ENCODE data around the gene GLB1L3. TPM values are rescaled to one million over a fixed set of nuclear protein-coding genes. Genes with fewer than 3 reads are reported as not detected.

GLB1L3 gene
- total RNA-seq, 1 donor from 2014 or later: not detected

GRCh38 chr11:134288486-134288885, 12.3 kb downstream of the GLB1L3 start:
- H3K36me3 Mint-ChIP-seq: no peaks in the 10 kb centered on the region
- TF ChIP-seq CTCF (conservative IDR thresholded peaks at IDR 0.05): no peak
- no peak overlapping the region for H3K27ac Mint-ChIP-seq
- H3K9me3 Mint-ChIP-seq: no peaks in the 10 kb centered on the region
- H3K4me3 Mint-ChIP-seq: no peak overlapping the region
- H3K4me1 Mint-ChIP-seq (ENCODE audit: unreplicated experiment): peaks cover 15% of the 10 kb centered on the region
- H3K27me3 Mint-ChIP-seq: peaks cover 18% of the 10 kb centered on the region
- DNase-seq (ENCODE audit: extremely low spot score, unreplicated experiment): no peak

GRCh38 chr11:134289167-134289566, 13.0 kb downstream of the GLB1L3 start:
- Mint-ChIP-seq H3K36me3 (no peaks in the 10 kb centered on the region), H3K4me1 (ENCODE audit: unreplicated experiment) (peaks cover 15% of the 10 kb centered on the region), H3K27me3 (peaks cover 12% of the 10 kb centered on the region), H3K4me3 (no peak overlapping the region), H3K9me3 (no peaks in the 10 kb centered on the region), H3K27ac (no peak overlapping the region)
- no peak for TF ChIP-seq CTCF (conservative IDR thresholded peaks at IDR 0.05)
- no peak for DNase-seq (ENCODE audit: extremely low spot score, unreplicated experiment)

DNA sequence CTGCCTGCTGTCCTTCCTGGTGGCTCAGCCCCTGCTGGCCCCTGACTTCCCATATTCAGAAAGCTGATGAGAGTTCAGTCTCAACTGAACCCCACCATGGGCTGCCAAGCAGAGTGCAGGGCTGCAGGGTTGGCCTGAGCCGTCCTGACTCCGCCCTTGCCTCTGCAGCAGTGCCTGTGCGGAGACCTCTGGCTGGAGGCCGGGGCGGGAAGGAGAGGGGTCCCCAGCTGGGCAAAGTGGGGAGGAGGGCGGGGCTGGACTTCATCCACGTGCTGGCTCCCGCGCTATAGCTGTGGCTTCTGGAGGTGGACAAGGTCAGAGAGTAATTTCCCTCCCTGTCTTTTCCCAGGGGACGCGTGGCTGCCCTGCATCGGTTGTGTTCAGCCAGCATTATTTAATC, 13.6 kb downstream of the GLB1L3 start:
- Mint-ChIP-seq H3K36me3 (no peaks in the 10 kb centered on the region), H3K27me3 (peaks cover 12% of the 10 kb centered on the region), H3K27ac (no peak overlapping the region), H3K4me3 (no peak overlapping the region), H3K9me3 (no peaks in the 10 kb centered on the region), H3K4me1 (ENCODE audit: unreplicated experiment) (peaks cover 15% of the 10 kb centered on the region)
- DNase-seq (ENCODE audit: extremely low spot score, unreplicated experiment): no peak
- no peak for TF ChIP-seq CTCF (conservative IDR thresholded peaks at IDR 0.05)

DNA sequence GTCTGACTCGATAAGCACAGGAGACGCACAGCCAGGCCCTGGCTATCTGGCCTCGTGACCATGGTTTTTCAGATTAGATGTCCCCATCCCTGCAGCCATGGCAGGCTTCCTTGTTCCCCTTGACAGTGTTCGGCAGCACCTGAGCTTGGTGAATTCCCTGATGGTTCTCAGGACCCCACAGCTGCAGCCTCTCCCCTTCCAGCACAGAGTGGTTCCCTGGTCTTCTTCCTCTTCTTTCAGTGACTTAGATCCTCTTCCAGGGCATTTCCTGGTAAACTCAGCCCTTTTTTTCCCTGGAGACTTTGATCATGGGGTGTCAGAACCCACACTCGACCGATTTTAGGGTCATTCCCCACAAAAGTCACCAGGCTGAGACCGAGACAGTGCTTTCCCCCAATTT, 14.5 kb downstream of the GLB1L3 start:
- H3K9me3 Mint-ChIP-seq: no peaks in the 10 kb centered on the region
- H3K4me1 Mint-ChIP-seq (ENCODE audit: unreplicated experiment): peaks cover 15% of the 10 kb centered on the region
- H3K27me3 Mint-ChIP-seq: peaks cover 12% of the 10 kb centered on the region
- DNase-seq (ENCODE audit: extremely low spot score, unreplicated experiment): no peak
- no peak overlapping the region for H3K4me3 Mint-ChIP-seq
- no peak overlapping the region for H3K27ac Mint-ChIP-seq
- no peaks in the 10 kb centered on the region for H3K36me3 Mint-ChIP-seq
- TF ChIP-seq CTCF (conservative IDR thresholded peaks at IDR 0.05): no peak

DNA sequence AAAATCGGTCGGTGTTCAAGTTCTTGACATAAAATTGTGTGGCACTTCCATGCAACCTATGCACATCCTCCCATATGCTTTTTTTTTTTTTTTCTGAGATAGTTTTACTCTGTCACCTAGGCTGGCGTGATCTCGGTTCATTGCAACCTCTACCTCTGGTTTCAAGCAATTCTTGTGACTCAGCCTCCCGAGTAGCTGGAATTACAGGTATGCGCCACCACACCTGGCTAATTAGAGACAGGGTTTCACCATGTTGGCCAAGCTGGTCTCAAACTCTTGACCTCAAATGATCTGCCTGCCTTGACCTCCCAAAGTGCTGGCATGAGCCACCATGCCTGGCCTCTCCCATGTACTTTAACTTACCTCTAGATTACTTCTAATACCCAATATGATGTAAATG, 15.0 kb downstream of the GLB1L3 start:
- no peak for TF ChIP-seq CTCF (conservative IDR thresholded peaks at IDR 0.05)
- Mint-ChIP-seq H3K4me3 (no peak overlapping the region), H3K27me3 (peaks cover 12% of the 10 kb centered on the region), H3K4me1 (ENCODE audit: unreplicated experiment) (peaks cover 15% of the 10 kb centered on the region), H3K27ac (no peak overlapping the region), H3K36me3 (no peaks in the 10 kb centered on the region), H3K9me3 (no peaks in the 10 kb centered on the region)
- DNase-seq (ENCODE audit: extremely low spot score, unreplicated experiment): no peak

GRCh38 chr11:134292661-134293060, 16.5 kb downstream of the GLB1L3 start:
- TF ChIP-seq CTCF (conservative IDR thresholded peaks at IDR 0.05): no peak
- no peak for DNase-seq (ENCODE audit: extremely low spot score, unreplicated experiment)
- H3K9me3 Mint-ChIP-seq: no peaks in the 10 kb centered on the region
- H3K4me1 Mint-ChIP-seq (ENCODE audit: unreplicated experiment): peaks cover 15% of the 10 kb centered on the region
- H3K27me3 Mint-ChIP-seq: peaks cover 12% of the 10 kb centered on the region
- no peak overlapping the region for H3K27ac Mint-ChIP-seq
- H3K36me3 Mint-ChIP-seq: no peaks in the 10 kb centered on the region
- H3K4me3 Mint-ChIP-seq: no peak overlapping the region

Measured in type B pancreatic cell (in vitro differentiated cells).